Measurements from ENCODE around the gene PKD1. TPM values are rescaled to one million over a fixed set of nuclear protein-coding genes. Genes with fewer than 3 reads are reported as not detected.

PKD1 gene
- total and polyA plus RNA-seq, 2 donors (not counting 1 experiment from before 2014, with no cell fraction given), result 100 to 116 TPM

DNA sequence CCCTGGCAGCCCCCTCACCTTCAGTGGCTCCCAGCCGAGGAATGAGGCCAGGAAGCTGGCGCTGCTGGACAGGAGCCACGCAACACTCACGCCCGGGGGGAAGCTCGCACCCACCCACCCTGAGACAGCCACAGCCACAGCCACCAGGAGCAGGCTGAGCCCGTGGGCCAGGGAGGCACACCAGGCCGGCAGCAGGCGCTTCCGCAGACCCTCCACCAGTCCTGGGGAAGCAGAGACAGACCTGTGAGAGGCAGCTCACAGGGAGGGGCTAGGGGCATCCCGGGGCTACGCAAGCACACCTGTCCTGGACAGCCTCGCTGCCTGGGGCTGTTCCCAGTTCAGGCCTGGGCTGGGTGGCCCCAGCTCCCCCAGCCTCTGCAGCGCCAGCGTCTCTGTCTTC, 41.9 kb downstream of the PKD1 start:
- H3K9ac ChIP-seq (ENCODE audit: low read length), result no peak overlapping the region
- H2AFZ ChIP-seq (ENCODE audit: insufficient read depth, low read depth, low read length, poor library complexity, severe bottlenecking), result no peak overlapping the region
- H3K4me1 Mint-ChIP-seq, result no peaks in the 10 kb centered on the region
- no peaks in the 10 kb centered on the region for H3K4me1 ChIP-seq (ENCODE audit: control insufficient read depth in 2 of 2, insufficient read depth in 2 of 2, low read length in 2 of 2)
- H3K4me2 ChIP-seq (replicated peaks; ENCODE audit: low read depth, low read length, poor library complexity, severe bottlenecking), result no peak overlapping the region
- H3K79me2 ChIP-seq (ENCODE audit: control insufficient read depth, insufficient read depth, low read length), result no peaks in the 10 kb centered on the region
- ChIA-PET POLR2A (no interaction called here), CTCF (no interaction called here)
- no peaks in the 10 kb centered on the region for H4K20me1 ChIP-seq (ENCODE audit: control insufficient read depth, insufficient read depth, low read length, poor library complexity, severe bottlenecking)
- DNase-seq, result no peak
- H3K36me3 ChIP-seq (replicated peaks in 1 of 2; ENCODE audit: control extremely low read depth in 1 of 2, control insufficient read depth in 1 of 2, extremely low read depth in 1 of 2, insufficient read depth in 2 of 2, low read length in 1 of 2), result peaks cover 0 to 24% of the 10 kb centered on the region in 2 experiments
- no peaks in the 10 kb centered on the region for H3K9me3 ChIP-seq (ENCODE audit: control extremely low read depth in 1 of 3, control insufficient read depth in 2 of 3, insufficient read depth in 1 of 3, low read length in 2 of 3)
- no peaks in the 10 kb centered on the region for H3K27me3 Mint-ChIP-seq
- H3K9me3 Mint-ChIP-seq (ENCODE audit: insufficient read depth), result no peaks in the 10 kb centered on the region
- intact Hi-C loops (cut with micrococcal nuclease), result no loop called here
- no peak overlapping the region for H3K27ac Mint-ChIP-seq
- no peak overlapping the region for H3K27ac ChIP-seq (ENCODE audit: low read length in 2 of 2)
- WGBS (ENCODE audit: insufficient coverage), result 97% methylated on average over 15 of the region's 15 CpGs
- H3K4me3 ChIP-seq (ENCODE audit: control extremely low read depth in 1 of 5, extremely low read depth in 1 of 5, insufficient read depth in 1 of 5, low read depth in 2 of 5, low read length in 4 of 5), result no peak overlapping the region
- H3K27me3 ChIP-seq (replicated peaks in 1 of 4; ENCODE audit: control extremely low read depth in 1 of 4, control insufficient read depth in 3 of 4, insufficient read depth in 4 of 4, low read length in 3 of 4), result no peaks in the 10 kb centered on the region
- ATAC-seq (ENCODE audit: low read depth), result no peak
- TF ChIP-seq, protein P1, sequence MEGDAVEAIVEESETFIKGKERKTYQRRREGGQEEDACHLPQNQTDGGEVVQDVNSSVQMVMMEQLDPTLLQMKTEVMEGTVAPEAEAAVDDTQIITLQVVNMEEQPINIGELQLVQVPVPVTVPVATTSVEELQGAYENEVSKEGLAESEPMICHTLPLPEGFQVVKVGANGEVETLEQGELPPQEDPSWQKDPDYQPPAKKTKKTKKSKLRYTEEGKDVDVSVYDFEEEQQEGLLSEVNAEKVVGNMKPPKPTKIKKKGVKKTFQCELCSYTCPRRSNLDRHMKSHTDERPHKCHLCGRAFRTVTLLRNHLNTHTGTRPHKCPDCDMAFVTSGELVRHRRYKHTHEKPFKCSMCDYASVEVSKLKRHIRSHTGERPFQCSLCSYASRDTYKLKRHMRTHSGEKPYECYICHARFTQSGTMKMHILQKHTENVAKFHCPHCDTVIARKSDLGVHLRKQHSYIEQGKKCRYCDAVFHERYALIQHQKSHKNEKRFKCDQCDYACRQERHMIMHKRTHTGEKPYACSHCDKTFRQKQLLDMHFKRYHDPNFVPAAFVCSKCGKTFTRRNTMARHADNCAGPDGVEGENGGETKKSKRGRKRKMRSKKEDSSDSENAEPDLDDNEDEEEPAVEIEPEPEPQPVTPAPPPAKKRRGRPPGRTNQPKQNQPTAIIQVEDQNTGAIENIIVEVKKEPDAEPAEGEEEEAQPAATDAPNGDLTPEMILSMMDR (IDR thresholded peaks at IDR 0.05), result no peak
- no peak for TF ChIP-seq EZH2 (IDR thresholded peaks at IDR 0.05; ENCODE audit: borderline replicate concordance, insufficient read depth, low read depth, low read length, poor library complexity, severe bottlenecking)
- H3K4me3 Mint-ChIP-seq, result no peak overlapping the region

DNA sequence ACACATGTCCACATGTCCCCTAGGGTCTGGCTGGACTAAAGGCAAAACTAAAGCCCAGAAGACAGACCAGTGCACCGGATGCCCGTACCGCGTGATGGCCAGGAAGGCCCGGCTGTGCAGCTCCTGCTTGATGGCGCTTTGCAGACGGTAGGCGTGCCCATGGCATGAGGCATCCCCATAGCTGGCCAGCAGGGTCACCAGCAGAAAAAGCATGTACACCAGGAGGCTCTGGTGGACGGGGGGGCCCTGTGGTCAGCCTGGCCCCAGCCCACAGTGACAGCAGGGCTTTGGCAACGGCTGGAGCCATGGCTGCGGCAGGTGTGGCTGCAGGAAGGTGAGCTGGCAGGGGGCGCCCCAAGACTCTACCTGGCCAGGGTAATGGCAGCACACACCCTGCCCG, 42.8 kb downstream of the PKD1 start:
- ChIA-PET POLR2A (no interaction called here), CTCF (no interaction called here)
- WGBS (ENCODE audit: insufficient coverage), result 97% methylated on average over 13 of the region's 13 CpGs
- Histone ChIP-seq H3K9me3 (ENCODE audit: control extremely low read depth in 1 of 3, control insufficient read depth in 2 of 3, insufficient read depth in 1 of 3, low read length in 2 of 3) (no peaks in the 10 kb centered on the region), H3K36me3 (replicated peaks in 1 of 2; ENCODE audit: control extremely low read depth in 1 of 2, control insufficient read depth in 1 of 2, extremely low read depth in 1 of 2, insufficient read depth in 2 of 2, low read length in 1 of 2) (peaks cover 0 to 32% of the 10 kb centered on the region in 2 experiments), H3K4me1 (ENCODE audit: control insufficient read depth in 2 of 2, insufficient read depth in 2 of 2, low read length in 2 of 2) (no peaks in the 10 kb centered on the region), H3K9ac (ENCODE audit: low read length) (no peak overlapping the region), H3K4me2 (replicated peaks; ENCODE audit: low read depth, low read length, poor library complexity, severe bottlenecking) (no peak overlapping the region), H4K20me1 (ENCODE audit: control insufficient read depth, insufficient read depth, low read length, poor library complexity, severe bottlenecking) (no peaks in the 10 kb centered on the region), H3K27ac (ENCODE audit: low read length in 2 of 2) (no peak overlapping the region), H3K4me3 (ENCODE audit: control extremely low read depth in 1 of 5, extremely low read depth in 1 of 5, insufficient read depth in 1 of 5, low read depth in 2 of 5, low read length in 4 of 5) (no peak overlapping the region), H2AFZ (ENCODE audit: insufficient read depth, low read depth, low read length, poor library complexity, severe bottlenecking) (no peak overlapping the region), H3K79me2 (ENCODE audit: control insufficient read depth, insufficient read depth, low read length) (no peaks in the 10 kb centered on the region), H3K27me3 (replicated peaks in 1 of 4; ENCODE audit: control extremely low read depth in 1 of 4, control insufficient read depth in 3 of 4, insufficient read depth in 4 of 4, low read length in 3 of 4) (no peaks in the 10 kb centered on the region)
- ATAC-seq (ENCODE audit: low read depth), result no peak
- TF ChIP-seq EZH2 (IDR thresholded peaks at IDR 0.05; ENCODE audit: borderline replicate concordance, insufficient read depth, low read depth, low read length, poor library complexity, severe bottlenecking), result no peak
- TF ChIP-seq, protein P1 (IDR thresholded peaks at IDR 0.05), result no peak
- intact Hi-C loops (cut with micrococcal nuclease), result no loop called here
- no peak for DNase-seq
- H3K27ac Mint-ChIP-seq, result no peak overlapping the region
- H3K4me1 Mint-ChIP-seq, result no peaks in the 10 kb centered on the region
- no peak overlapping the region for H3K4me3 Mint-ChIP-seq
- H3K9me3 Mint-ChIP-seq (ENCODE audit: insufficient read depth), result no peaks in the 10 kb centered on the region
- no peaks in the 10 kb centered on the region for H3K27me3 Mint-ChIP-seq

Measured in B cell (primary cell).